Peyer's patch (tissue), 4 donors: ENCODE measurements around the gene TM4SF4.

ENCODE experiments used
- POLR2A ChIP-seq, 2 donors: fragments of 450-650 bp; IDR thresholded peaks; one replicate each; pipeline ENCODE4 v1.5.1; 2017; ENCODE audit warnings: antibody characterized with exemption in 2 of 2, mild to moderate bottlenecking in 2 of 2, moderate library complexity in 2 of 2
- TF ChIP-seq, protein P1 (sequence below), 6 experiments: fragments of 450-650 bp in 4 of 6; fragments of 200-600 bp in 2 of 6; sonication (generic) in 1 of 6; IDR thresholded peaks; one replicate each; pipeline ENCODE4 v1.5.1; 2017 to 2019; ENCODE audit warnings: antibody characterized with exemption in 6 of 6, mild to moderate bottlenecking in 3 of 6, moderate library complexity in 1 of 6

DNA sequence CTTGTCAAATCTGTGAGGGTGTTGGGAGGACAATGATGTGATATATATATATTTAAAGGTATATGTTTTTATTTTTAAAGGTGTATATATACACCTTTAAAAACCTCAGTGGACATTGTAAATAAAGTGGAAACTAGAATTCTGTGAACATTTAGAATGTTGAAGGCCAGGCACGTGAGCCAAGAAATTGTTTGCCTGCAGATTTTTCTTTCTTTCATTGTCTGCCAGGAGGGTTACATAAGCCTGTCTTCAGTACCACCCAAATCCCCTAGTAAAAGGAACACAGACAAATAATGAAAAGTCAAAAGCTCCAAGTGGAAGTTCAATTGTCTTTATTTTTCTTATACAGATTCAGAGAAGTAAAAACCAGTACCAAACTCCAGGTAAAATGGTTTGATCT is 42.4 kb downstream of the TM4SF4 start:
- TF ChIP-seq, protein P1, sequence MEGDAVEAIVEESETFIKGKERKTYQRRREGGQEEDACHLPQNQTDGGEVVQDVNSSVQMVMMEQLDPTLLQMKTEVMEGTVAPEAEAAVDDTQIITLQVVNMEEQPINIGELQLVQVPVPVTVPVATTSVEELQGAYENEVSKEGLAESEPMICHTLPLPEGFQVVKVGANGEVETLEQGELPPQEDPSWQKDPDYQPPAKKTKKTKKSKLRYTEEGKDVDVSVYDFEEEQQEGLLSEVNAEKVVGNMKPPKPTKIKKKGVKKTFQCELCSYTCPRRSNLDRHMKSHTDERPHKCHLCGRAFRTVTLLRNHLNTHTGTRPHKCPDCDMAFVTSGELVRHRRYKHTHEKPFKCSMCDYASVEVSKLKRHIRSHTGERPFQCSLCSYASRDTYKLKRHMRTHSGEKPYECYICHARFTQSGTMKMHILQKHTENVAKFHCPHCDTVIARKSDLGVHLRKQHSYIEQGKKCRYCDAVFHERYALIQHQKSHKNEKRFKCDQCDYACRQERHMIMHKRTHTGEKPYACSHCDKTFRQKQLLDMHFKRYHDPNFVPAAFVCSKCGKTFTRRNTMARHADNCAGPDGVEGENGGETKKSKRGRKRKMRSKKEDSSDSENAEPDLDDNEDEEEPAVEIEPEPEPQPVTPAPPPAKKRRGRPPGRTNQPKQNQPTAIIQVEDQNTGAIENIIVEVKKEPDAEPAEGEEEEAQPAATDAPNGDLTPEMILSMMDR (IDR thresholded peaks at IDR 0.05), result no peak
- TF ChIP-seq POLR2A (IDR thresholded peaks at IDR 0.05), result no peak
